Measurements from ENCODE around the gene GPR85.
"Not testable (repeated sequence)": the region's sequence is repeated elsewhere in the genome, so short reads cannot be mapped to it uniquely, and the experiment has no call there.

GPR85 gene

GRCh38 chr7:113083816-113084495 lies 2.7 kb downstream of the GPR85 start:
- DNase-seq: no peak

GRCh38 chr7:113083132-113083815 lies 3.4 kb downstream of the GPR85 start:
- DNase-seq: no peak

DNA sequence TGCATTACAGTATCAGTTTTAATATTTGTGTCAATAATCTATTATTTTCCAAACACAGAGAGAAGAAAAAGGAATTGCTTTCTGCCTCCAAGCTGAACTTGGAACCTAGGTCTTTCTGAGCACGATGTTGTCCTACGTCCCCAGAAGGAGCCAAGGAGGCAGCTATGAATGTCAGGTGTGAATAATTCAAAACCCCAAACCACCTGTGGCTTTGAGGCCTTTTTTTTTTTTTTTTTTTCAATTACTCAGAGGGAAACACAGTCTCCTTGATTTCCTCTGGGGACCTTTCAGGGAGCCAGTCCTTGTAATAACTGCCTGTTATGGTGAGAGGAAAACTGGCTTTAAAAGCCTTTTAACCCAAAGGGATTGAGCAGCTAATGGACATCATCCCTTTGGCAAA lies 8.3 kb downstream of the GPR85 start:
- no peak for DNase-seq

DNA sequence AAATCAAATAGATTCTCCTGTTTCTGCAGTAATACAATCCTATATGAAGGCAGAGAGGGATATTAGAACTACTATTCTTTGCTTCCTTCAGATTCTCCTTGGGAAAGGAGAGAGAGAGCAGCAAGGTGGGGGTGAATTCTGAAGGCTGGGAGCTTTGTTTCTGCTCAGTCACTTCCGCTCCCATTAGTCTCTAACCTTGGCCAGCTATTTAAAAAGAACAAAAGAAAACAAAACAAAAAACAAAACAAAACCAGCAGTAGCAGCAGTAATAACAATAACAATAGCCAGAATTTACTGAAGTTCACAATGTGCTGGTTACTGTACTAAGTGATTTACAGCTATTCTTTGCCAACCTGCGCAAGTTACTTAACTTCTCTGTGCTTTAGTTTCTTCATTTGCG lies 9.9 kb downstream of the GPR85 start:
- DNase-seq: no peak

- DNase-seq: no peak
Measured at GRCh38 chr7:113071465-113071864, 15.2 kb downstream of the GPR85 start.

DNA sequence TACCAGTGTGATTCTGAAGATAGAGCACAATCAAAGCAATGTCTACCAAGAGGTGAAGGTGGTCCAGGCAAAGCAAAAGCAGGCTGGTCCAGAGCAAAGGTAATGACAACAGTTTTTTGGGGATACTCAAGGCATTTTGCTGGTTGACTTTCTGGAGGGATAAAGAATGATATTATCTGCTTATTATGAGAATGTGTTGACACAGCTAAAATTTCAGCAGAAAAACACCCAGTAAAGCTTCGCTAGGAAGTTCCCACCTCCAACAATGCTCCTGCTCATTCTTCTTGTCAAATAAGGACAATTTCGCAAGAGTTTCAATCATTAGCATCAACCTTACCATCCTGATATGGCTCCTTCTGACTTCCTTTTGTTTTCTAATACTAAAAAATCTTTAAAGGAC lies 24.1 kb downstream of the GPR85 start:
- DNase-seq: no peak

DNA sequence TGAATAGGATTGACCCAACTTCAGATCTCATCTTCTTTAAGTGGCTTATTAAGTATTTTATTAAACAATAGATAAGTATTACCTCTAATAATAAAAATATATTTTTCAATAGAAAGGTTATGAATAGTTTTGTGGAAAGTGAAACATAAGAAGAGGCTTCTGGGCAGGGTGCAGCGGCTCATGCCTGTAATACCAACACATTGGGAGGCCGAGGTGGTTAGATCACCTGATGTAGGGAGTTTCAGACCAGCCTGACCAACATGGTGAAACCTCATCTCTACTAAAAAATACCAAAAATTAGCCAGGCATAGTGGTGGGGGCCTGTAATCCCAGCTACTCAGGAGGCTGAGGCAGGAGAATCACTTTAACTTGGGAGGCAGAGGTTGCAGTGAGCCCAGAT lies 26.5 kb downstream of the GPR85 start:
- DNase-seq: no peak

GRCh38 chr7:113054938-113055337 lies 31.7 kb downstream of the GPR85 start:
- no peak for DNase-seq

DNA sequence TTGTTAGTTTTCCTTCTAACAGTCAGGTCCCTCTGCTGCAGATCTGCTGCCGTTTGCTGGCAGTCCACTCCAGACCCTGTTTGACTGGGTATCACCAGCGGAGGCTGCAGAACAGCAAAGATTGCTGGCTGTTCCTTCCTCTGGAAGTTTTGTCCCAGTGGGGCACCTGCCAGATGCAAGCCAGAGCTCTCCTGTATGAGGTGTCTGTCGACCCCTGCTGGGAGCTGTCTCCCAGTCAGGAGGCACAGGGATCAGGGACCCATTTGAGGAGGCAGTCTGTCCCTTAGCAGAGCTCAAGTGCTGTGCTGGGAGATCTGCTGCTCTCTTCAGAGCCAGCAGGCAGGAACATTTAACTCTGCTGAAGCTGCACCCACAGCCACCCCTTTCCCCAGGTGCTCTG lies 32.4 kb downstream of the GPR85 start:
- not testable (repeated sequence) for DNase-seq

GRCh38 chr7:113049221-113049620 lies 37.4 kb downstream of the GPR85 start:
- not testable (repeated sequence) for DNase-seq

- DNase-seq: no peak
Measured at GRCh38 chr7:113046453-113046852, 40.2 kb downstream of the GPR85 start.

DNA sequence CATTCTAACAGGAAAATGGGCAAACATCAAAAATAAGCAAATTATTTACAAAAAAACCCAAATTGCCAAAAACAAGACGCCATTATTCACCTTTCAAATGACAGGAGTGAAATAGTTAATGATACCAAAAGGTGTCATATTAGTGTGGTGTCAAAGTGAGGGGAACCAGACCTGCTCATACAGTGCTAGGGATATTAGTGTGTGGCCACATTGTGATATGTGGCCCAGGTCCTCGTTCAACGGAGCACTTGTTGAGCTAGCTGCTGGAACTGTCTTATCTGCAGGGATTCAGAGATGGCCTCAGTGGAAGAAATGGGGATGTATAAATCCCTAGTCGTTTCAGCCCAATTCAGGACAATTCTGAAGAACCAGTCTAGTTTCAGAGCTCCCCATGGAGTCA lies 41.2 kb downstream of the GPR85 start:
- no peak for DNase-seq

GRCh38 chr7:113044394-113044793 lies 42.2 kb downstream of the GPR85 start:
- no peak for DNase-seq

- no peak for DNase-seq
Measured at GRCh38 chr7:113040849-113041248, 45.8 kb downstream of the GPR85 start.

- DNase-seq: no peak
Measured at GRCh38 chr7:113033959-113034358, 52.7 kb downstream of the GPR85 start.

Data from activated CD8-positive, alpha-beta memory T cell treated with anti-CD3 and anti-CD28 coated beads for 24 hours (primary cell).